Transverse colon (tissue), 4 donors: ENCODE results near the gene RAMP3. TPM values are rescaled to one million over a fixed set of nuclear protein-coding genes. Genes with fewer than 3 reads are reported as not detected.

Experiments
- DNase-seq: peaks from one replicate; pipeline ENCODE4 v3.0.0-alpha.2; 2019
- H3K27ac ChIP-seq, 4 donors: fragments of 200-600 bp; sonication (generic); 2 replicates each; pipeline ENCODE4 v1.5.1; 2016 to 2018; ENCODE audit warnings: inconsistent platforms in 4 of 4
- H3K27me3 ChIP-seq: fragments of 200-600 bp; sonication (generic); 2 replicates; pipeline ENCODE4 v1.5.1; 2017; ENCODE audit warnings: inconsistent platforms
- H3K36me3 ChIP-seq, 4 donors: fragments of 200-600 bp; sonication (generic); 2 replicates each; pipeline ENCODE4 v1.5.1; 2017 to 2019; ENCODE audit warnings: inconsistent platforms in 4 of 4
- H3K4me1 ChIP-seq, 4 donors: fragments of 200-600 bp; sonication (generic); 2 replicates each; pipeline ENCODE4 v1.5.1; 2017 to 2020; ENCODE audit warnings: inconsistent platforms in 4 of 4
- H3K4me3 ChIP-seq, 4 donors: fragments of 200-600 bp; sonication (generic); 1 replicate in 1 of 4; 2 replicates in 3 of 4; pipeline versions ENCODE4 v1.5.1 to v1.6.1; 2017 to 2019; ENCODE audit warnings: inconsistent platforms in 4 of 4
- H3K9me3 ChIP-seq, 2 donors: fragments of 200-600 bp; sonication (generic); 2 replicates each; pipeline ENCODE4 v1.5.1; 2017 to 2019; ENCODE audit warnings: inconsistent platforms in 2 of 2
- CTCF ChIP-seq, 5 experiments: fragments of 200-600 bp in 3 of 5; fragments of 450-650 bp in 2 of 5; sonication (generic) in 3 of 5; IDR thresholded peaks; 1 replicate in 2 of 5; 2 replicates in 3 of 5; pipeline ENCODE4 v1.5.1; 2016 to 2017; ENCODE audit warnings: antibody characterized with exemption in 5 of 5, inconsistent platforms in 3 of 5, mild to moderate bottlenecking in 2 of 5, moderate library complexity in 1 of 5
- EP300 ChIP-seq: sonication (generic); formaldehyde crosslinking; IDR thresholded peaks from one replicate; pipeline ENCODE4 v1.6.1; 2017; ENCODE audit warnings: antibody characterized with exemption, low read depth
- POLR2A ChIP-seq: fragments of 450-650 bp; IDR thresholded peaks from one replicate; pipeline ENCODE4 v1.6.1; 2016; ENCODE audit warnings: antibody characterized with exemption, mild to moderate bottlenecking, moderate library complexity
- POLR2AphosphoS5 ChIP-seq, 3 donors: sonication (generic); formaldehyde crosslinking; IDR thresholded peaks; one replicate each; pipeline ENCODE4 v1.6.1; 2016; ENCODE audit warnings: antibody characterized with exemption in 3 of 3
- WGBS, 2 donors: methylation state at CpG; one replicate each; pipeline ENCODE4 v1.1.5; 2018; ENCODE audit warnings: low coverage in 1 of 2; 5-methylcytosine and 5-hydroxymethylcytosine counted together
- in situ Hi-C, 4 donors: fragments of 200-750 bp; cut with MboI; loops; one replicate each; pipeline versions ENCODE4 v1.15.0 to v1.15.1; 2017; ENCODE audit warnings: low sequenced_read_pairs in 3 of 4, low pct_ligation_motif_present in 1 of 4, low pct_unique_long_range_greater_than_20kb in 1 of 4
- intact Hi-C: fragments of 100-400 bp; cut with DNase I; formaldehyde crosslinking; loops from one replicate; pipeline ENCODE4 v1.15.1; 2023; ENCODE audit warnings: low total_unique reads
- total RNA-seq, 4 donors: library from RNA; depleted of rRNA; stranded (reverse); fragments of >200 nt; gene quantifications; one replicate each; pipeline ENCODE4 v1.1.0, GENCODE V29; 2016

Gene RAMP3
- total RNA-seq, 4 donors from 2014 or later: 6.4 to 25.1 (median 15.2) TPM

GRCh38 chr7:45159296-45159695, 1.7 kb downstream of the RAMP3 start:
- in situ Hi-C loops: loop anchor here (5.0 to 25.0 kb wide), 3 partner anchors 93 to 703 kb away; partner anchors contain the start of gene CCDC201 (in 2 of the 4)
- H3K36me3 ChIP-seq: no peaks in the 10 kb centered on the region
- H3K4me1 ChIP-seq: peaks cover 0 to 8% (median 0%) of the 10 kb centered on the region in 4 donors
- H3K27me3 ChIP-seq: peaks cover 21% of the 10 kb centered on the region
- H3K4me3 ChIP-seq: no peak overlapping the region
- no peak overlapping the region for H3K27ac ChIP-seq
- intact Hi-C loops: no loop called here
- DNase-seq: no peak
- WGBS, 2 donors: 91% methylated on average over 4 of the region's 4 CpGs; no CpG with 5 or more reads in 1 of the 2 donors
- H3K9me3 ChIP-seq: no peaks in the 10 kb centered on the region
- TF ChIP-seq POLR2A: no peak
- no peak for TF ChIP-seq CTCF (IDR thresholded peaks at IDR 0.05)
- no peak for TF ChIP-seq EP300
- no peak for TF ChIP-seq POLR2AphosphoS5 (IDR thresholded peaks at IDR 0.05)

- no peak for TF ChIP-seq POLR2A
- TF ChIP-seq CTCF (IDR thresholded peaks at IDR 0.05): no peak
- TF ChIP-seq EP300: no peak
- TF ChIP-seq POLR2AphosphoS5 (IDR thresholded peaks at IDR 0.05): no peak
- H3K27ac ChIP-seq: no peak overlapping the region
- no peak for DNase-seq
- H3K9me3 ChIP-seq: no peaks in the 10 kb centered on the region
- no peak overlapping the region for H3K4me3 ChIP-seq
- no peaks in the 10 kb centered on the region for H3K36me3 ChIP-seq
- intact Hi-C loops (loop anchor here (5.0 kb wide), 1 partner anchor 97 kb away; no protein-coding TSS in a partner anchor), in situ Hi-C loops (loop anchor here in 2 of 4 donors (25.0 kb wide), 1 partner anchor 702 kb away; the partner anchor contains the start of gene CCDC201 (in 2 of the 2))
- H3K4me1 ChIP-seq: peaks cover 0 to 8% (median 0%) of the 10 kb centered on the region in 4 donors
- WGBS, 2 donors: 53% methylated on average over 10 of the region's 10 CpGs; no CpG with 5 or more reads in 1 of the 2 donors
- peaks cover 21% of the 10 kb centered on the region for H3K27me3 ChIP-seq
These were observed 2.9 kb downstream of the RAMP3 start for GRCh38 chr7:45160417-45160881.

- intact Hi-C loops (loop anchor here (5.0 kb wide), 1 partner anchor 96 kb away; no protein-coding TSS in a partner anchor), in situ Hi-C loops (loop anchor here in 2 of 4 donors (25.0 kb wide), 1 partner anchor 701 kb away; the partner anchor contains the start of gene CCDC201 (in 2 of the 2))
- no peak overlapping the region for H3K27ac ChIP-seq
- no peaks in the 10 kb centered on the region for H3K36me3 ChIP-seq
- 89% methylated on average over 4 of the region's 4 CpGs; no CpG with 5 or more reads in 1 of the 2 donors for WGBS, 2 donors
- H3K4me1 ChIP-seq: peaks cover 0 to 8% (median 0%) of the 10 kb centered on the region in 4 donors
- no peak for TF ChIP-seq POLR2AphosphoS5 (IDR thresholded peaks at IDR 0.05)
- TF ChIP-seq POLR2A: no peak
- no peak for TF ChIP-seq EP300
- TF ChIP-seq CTCF (IDR thresholded peaks at IDR 0.05): no peak
- no peak overlapping the region for H3K4me3 ChIP-seq
- H3K27me3 ChIP-seq: peaks cover 21% of the 10 kb centered on the region
- H3K9me3 ChIP-seq: no peaks in the 10 kb centered on the region
- DNase-seq: no peak
These were observed 3.5 kb downstream of the RAMP3 start for GRCh38 chr7:45161138-45161537.

- WGBS, 2 donors: 80% methylated on average over 9 of the region's 9 CpGs; no CpG with 5 or more reads in 1 of the 2 donors
- intact Hi-C loops: loop anchor here (5.0 kb wide), 1 partner anchor 95 kb away; no protein-coding TSS in a partner anchor
- in situ Hi-C loops: loop anchor here in 2 of 4 donors (25.0 kb wide), 1 partner anchor 700 kb away; the partner anchor contains the start of gene CCDC201 (in 2 of the 2)
- Histone ChIP-seq H3K4me3 (no peak overlapping the region), H3K27ac (no peak overlapping the region), H3K9me3 (no peaks in the 10 kb centered on the region), H3K4me1 (peaks cover 0 to 8% (median 0%) of the 10 kb centered on the region in 4 donors), H3K36me3 (no peaks in the 10 kb centered on the region), H3K27me3 (peaks cover 21% of the 10 kb centered on the region)
- DNase-seq: no peak
- TF ChIP-seq POLR2AphosphoS5 (IDR thresholded peaks at IDR 0.05) (no peak), POLR2A (no peak)
These were observed 4.3 kb downstream of the RAMP3 start for GRCh38 chr7:45161842-45162241.
